CD4-positive, alpha-beta T cell treated with Interferon gamma for 1 hour (primary cell): ENCODE data around the gene TREM1.
A peak's percentile ranks its signal among the peaks of the same experiment; 100 is the strongest.
"Not testable (repeated sequence)": the region's sequence is repeated elsewhere in the genome, so short reads cannot be mapped to it uniquely, and the experiment has no call there.

Source experiments
- DNase-seq: peaks from one replicate; pipeline ENCODE4 v3.0.0-alpha.2; 2020

TREM1 gene

GRCh38 chr6:41286544-41287346 is at the start of gene TREM1:
TSS of gene TREM1 (minus strand) at chr6:41286682. CDS start at chr6:41286655, 27 bp downstream.
- DNase-seq, result peak; percentile 80

- no peak for DNase-seq
Observed at GRCh38 chr6:41335943-41336342, 49.5 kb upstream of the TREM1 start.

- no peak for DNase-seq
Observed at GRCh38 chr6:41335296-41335695, 48.8 kb upstream of the TREM1 start, which contains the start of gene NCR2. TSS of gene NCR2 (plus strand) at chr6:41335608. CDS start at chr6:41335877, 269 bp downstream.

GRCh38 chr6:41334482-41335040 is 48.1 kb upstream of the TREM1 start:
- DNase-seq, result no peak

- DNase-seq, result no peak
Observed at GRCh38 chr6:41332842-41333736, 46.6 kb upstream of the TREM1 start.

- no peak for DNase-seq
Observed at GRCh38 chr6:41332241-41332640, 45.8 kb upstream of the TREM1 start.

- no peak for DNase-seq
Observed at GRCh38 chr6:41331401-41332150, 45.1 kb upstream of the TREM1 start.

GRCh38 chr6:41327177-41327576 is 40.7 kb upstream of the TREM1 start:
- DNase-seq, result no peak

GRCh38 chr6:41326092-41326491 is 39.6 kb upstream of the TREM1 start:
- no peak for DNase-seq

GRCh38 chr6:41325446-41326066 is 39.1 kb upstream of the TREM1 start:
- DNase-seq, result no peak

- DNase-seq, result no peak
Observed at GRCh38 chr6:41321183-41321582, 34.7 kb upstream of the TREM1 start.

- peak; percentile 82 for DNase-seq
Observed at GRCh38 chr6:41318654-41319565, 32.4 kb upstream of the TREM1 start.

- no peak for DNase-seq
Observed at GRCh38 chr6:41318261-41318653, 31.8 kb upstream of the TREM1 start.

- DNase-seq, result no peak
Observed at GRCh38 chr6:41315943-41316620, 29.6 kb upstream of the TREM1 start.

- DNase-seq, result no peak
Observed at GRCh38 chr6:41315203-41315602, 28.7 kb upstream of the TREM1 start.

- peak; percentile 31 for DNase-seq
Observed at GRCh38 chr6:41306187-41306854, 19.8 kb upstream of the TREM1 start.

- no peak for DNase-seq
Observed at GRCh38 chr6:41302638-41303037, 16.2 kb upstream of the TREM1 start.

GRCh38 chr6:41298785-41299502 is 12.5 kb upstream of the TREM1 start:
- DNase-seq, result no peak

- DNase-seq, result not testable (repeated sequence)
Observed at GRCh38 chr6:41297248-41297647, 10.8 kb upstream of the TREM1 start.
